ENCODE data around the gene PIP5K1C.

DNA sequence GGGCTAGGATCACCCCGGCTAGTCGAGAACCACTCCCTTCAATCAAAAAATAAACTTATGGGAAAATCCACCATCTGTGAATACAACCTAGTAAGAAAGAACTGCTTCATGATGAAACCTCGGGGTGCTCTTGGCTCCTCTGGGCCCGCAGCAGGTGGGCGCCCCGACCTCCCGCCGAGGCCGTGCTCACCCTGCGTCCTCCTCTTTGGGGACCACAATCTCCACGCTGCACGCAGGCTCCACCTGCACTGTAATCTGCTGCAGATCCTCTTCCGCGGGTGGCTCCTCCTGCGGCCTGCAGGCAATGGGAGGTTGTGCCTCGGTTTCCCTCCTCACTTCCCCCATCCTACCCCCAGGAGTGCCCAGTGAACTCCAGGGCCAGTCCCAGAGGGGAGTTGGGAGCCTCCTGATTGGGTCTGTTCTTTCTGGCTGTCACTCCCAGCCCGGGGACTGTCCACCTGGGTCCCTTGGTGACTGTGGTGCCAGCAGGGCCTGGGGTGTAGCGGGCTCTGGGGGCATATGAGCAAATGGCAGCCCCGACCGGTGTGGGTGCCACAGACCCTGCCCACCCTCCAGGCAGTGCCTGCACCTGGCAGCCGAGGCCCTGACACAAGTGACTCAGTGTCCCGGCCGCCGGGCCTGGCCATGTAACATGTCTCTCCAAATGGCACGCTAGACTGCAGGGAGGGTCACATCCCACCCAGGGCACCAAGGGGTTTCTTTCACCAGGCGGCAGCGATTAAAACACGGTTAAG is 58.6 kb downstream of the PIP5K1C start:
- no peak for TF ChIP-seq CTCF (IDR thresholded peaks at IDR 0.05)
- no peak for TF ChIP-seq POLR2A (IDR thresholded peaks at IDR 0.05)

Data from body of pancreas (tissue), 4 donors.